Mucosa of stomach (tissue), 1 donor: ENCODE data around the gene TNFRSF1A.

ENCODE experiments used
- H3K27me3 ChIP-seq: one replicate; pipeline ENCODE4 v1.7.0; 2013; ENCODE audit warnings: mild to moderate bottlenecking, low read length; ENCODE audit not compliant: control insufficient read depth, insufficient read depth
- H3K36me3 ChIP-seq: one replicate; pipeline ENCODE4 v1.7.0; 2013; ENCODE audit warnings: low read length; ENCODE audit not compliant: control insufficient read depth, insufficient read depth
- H3K4me1 ChIP-seq: one replicate; pipeline ENCODE4 v1.7.0; 2013; ENCODE audit warnings: mild to moderate bottlenecking, low read length; ENCODE audit not compliant: control insufficient read depth, insufficient read depth
- H3K4me3 ChIP-seq: one replicate; pipeline ENCODE4 v1.7.0; 2013; ENCODE audit warnings: low read length
- H3K9ac ChIP-seq: one replicate; pipeline ENCODE4 v1.7.0; 2013; ENCODE audit warnings: mild to moderate bottlenecking, low read length, moderate library complexity
- H3K9me3 ChIP-seq: one replicate; pipeline ENCODE4 v1.7.0; 2013; ENCODE audit warnings: mild to moderate bottlenecking, low read length, moderate library complexity; ENCODE audit not compliant: control insufficient read depth
- donor health status: Pancreatic carcinoma.

Gene TNFRSF1A

DNA sequence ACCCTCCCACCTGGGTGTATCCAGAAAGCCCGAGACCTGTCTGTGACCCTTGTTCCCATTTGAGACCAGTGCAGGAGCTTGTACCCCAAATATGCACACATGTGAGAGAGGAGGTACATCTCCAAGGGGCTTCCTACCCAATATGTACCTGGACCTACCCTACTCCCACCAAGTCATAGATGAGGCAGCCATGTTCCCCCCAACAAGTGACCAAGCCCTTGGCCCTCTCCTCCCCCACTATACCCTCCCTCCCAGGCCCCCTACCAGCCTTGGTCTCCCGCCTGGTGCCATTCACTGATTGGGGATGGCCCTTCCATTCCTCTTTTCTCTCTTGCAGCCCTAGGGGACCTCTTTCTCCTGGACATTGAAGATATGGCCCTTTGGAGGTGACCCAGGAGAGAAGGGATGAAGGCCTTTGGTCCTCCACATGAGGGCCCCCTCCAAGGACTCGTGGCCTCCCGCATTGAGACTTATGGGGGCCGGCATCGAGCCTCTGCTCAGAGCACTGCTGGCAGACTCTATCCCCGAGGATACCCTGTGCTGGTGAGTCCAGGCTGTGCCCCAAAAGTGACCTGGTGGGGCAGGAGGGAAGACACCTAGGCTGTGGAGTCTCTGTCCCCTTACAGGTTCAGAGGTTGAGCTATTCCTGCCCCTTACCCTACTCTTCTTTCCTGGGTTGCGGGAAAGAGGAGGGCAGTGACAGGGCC is 29.9 kb downstream of the TNFRSF1A start:
- Histone ChIP-seq H3K9ac (peak overlapping the region; percentile 51), H3K9me3 (no peaks in the 10 kb centered on the region), H3K27me3 (no peaks in the 10 kb centered on the region), H3K4me1 (peaks cover 34% of the 10 kb centered on the region), H3K4me3 (no peak overlapping the region), H3K36me3 (no peaks in the 10 kb centered on the region)

DNA sequence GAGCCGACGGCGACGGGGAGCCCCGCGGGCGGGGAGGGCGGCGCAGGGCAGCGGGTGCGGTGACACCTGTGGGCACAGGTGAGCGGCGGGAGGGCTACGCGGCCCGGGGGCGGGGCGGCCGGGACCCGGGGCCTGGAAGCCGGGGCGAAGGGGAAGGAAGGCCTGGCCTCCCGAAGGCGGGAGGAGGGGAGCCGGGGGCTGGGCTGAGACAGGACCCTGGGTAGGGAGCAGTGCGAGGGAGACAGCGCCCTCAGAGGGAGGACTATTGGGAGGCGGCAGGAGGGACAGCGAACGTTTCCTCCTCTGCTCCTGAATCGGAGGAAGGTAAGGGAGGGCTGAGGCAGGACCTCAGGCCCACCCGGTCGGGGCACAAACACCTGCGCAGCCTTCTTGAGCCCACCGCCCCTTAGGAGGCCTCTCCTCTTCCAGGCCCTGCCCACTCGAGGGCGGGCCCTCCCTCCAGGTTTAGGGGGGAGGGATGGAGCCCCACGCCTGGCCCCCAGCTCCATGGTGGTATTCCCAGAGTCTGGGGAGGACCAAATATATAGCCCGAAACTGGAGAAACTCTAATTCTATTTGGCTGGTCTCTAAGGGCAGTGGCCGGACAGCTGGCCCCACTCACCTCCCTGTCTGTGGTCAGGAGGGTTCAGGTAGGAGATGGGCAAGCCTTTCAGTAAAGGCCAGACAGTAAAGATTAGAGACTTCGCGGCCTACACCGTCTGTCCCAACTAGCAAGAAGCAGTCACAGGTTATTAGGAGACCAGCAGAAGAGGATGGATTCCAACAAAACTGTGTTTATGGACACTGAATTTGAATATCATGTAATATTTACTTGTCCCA is 30.9 kb downstream of the TNFRSF1A start:
- Histone ChIP-seq H3K4me1 (peaks cover 32% of the 10 kb centered on the region), H3K36me3 (no peaks in the 10 kb centered on the region), H3K9me3 (no peaks in the 10 kb centered on the region), H3K4me3 (peak overlapping the region; percentile 38), H3K9ac (peak overlapping the region; percentile 87), H3K27me3 (no peaks in the 10 kb centered on the region)

DNA sequence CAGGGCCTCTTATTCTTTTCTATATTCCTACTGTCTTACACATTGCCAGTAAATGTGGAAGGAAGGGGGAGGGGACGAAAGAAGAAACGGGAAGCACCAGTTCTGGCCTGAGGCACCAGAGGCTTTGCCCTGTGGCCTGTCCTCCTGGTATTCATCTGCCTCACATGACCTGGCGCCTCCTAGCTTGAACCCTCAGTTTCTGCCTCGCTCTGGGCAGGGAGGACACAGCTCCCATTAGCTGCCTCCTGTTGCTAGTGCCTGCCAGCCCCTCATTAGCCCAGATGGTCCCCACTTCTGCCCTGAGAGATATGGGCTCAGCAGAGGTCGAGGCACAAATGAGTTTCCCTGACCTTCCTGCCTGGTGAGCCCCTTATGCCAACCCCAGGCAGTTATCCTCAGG is 34.3 kb downstream of the TNFRSF1A start:
- H3K4me1 ChIP-seq: peaks cover 19% of the 10 kb centered on the region
- no peaks in the 10 kb centered on the region for H3K36me3 ChIP-seq
- no peak overlapping the region for H3K4me3 ChIP-seq
- H3K27me3 ChIP-seq: no peaks in the 10 kb centered on the region
- no peaks in the 10 kb centered on the region for H3K9me3 ChIP-seq
- no peak overlapping the region for H3K9ac ChIP-seq

DNA sequence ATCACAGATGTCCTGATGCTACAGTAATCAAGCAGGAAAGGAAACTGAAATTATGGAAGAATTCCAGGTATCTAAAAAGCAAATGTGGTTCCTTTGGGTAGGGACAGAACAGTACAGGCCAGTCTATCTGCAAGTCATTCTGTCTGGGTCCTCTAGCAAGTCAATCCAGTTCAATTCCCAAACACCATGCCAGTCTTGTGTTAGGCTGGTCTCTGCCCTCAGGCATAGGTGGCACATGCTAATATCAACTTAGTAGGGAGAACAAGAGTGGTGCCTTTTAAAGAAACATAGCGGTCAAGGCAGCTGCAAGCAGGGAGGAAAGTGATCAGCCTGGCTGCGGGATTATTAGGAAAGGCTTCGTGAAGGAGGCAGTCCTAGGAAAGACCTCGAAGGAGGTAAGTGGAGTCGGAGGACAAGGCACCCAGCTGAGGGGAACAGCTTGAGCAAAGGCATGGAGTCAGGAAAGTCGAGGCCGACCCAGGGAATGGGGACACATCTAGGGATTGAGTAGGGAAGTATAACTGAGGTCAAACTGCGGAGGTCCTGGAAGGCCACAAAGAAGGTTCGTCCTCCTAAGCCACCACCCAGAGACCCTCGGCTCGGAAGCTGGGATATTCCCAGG is 35.2 kb downstream of the TNFRSF1A start:
- Histone ChIP-seq H3K27me3 (no peaks in the 10 kb centered on the region), H3K9ac (no peak overlapping the region), H3K4me3 (no peak overlapping the region), H3K4me1 (peaks cover 11% of the 10 kb centered on the region), H3K36me3 (no peaks in the 10 kb centered on the region), H3K9me3 (no peaks in the 10 kb centered on the region)

DNA sequence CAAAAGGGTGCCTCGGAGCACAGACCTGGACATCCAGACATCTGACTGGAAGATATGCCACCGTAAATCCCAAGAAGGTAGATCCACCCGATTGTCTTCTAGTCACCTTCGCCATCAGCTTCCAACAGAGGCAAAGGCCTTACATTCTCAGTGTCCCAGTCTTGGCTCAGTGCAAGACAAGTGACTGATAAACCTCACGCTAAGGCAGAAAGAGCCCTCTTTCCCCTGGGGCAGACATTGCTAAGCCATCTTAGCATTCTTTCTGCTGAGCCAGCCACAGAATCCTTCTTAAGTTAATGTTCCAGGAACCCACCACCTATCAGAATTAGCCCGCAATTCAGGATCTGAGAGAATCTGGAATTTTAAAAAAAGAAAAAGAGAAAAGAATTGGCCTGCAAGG is 35.7 kb downstream of the TNFRSF1A start:
- Histone ChIP-seq H3K36me3 (no peaks in the 10 kb centered on the region), H3K9ac (no peak overlapping the region), H3K4me3 (no peak overlapping the region), H3K27me3 (no peaks in the 10 kb centered on the region), H3K9me3 (no peaks in the 10 kb centered on the region), H3K4me1 (peaks cover 8% of the 10 kb centered on the region)

DNA sequence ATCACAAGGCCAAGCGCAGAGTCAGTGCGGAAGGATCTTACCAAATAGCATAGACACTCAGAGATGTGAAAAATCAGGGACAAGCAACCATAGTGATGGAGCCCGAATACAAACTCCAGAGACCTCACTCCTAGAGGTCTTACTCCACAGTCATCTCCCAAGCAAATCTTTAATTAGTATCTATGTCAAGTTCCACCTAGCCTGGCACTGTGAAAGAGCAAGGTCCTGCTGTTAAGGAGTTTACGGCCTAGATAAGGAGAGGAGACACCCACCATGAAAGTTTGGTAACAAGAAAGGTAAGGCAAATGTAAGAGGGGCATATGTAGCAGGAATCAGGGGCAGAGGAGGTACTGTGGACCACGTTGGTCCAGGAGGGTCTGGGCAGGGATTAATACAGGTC is 38.8 kb downstream of the TNFRSF1A start:
- Histone ChIP-seq H3K4me3 (no peak overlapping the region), H3K4me1 (peaks cover 5% of the 10 kb centered on the region), H3K9me3 (no peaks in the 10 kb centered on the region), H3K27me3 (no peaks in the 10 kb centered on the region), H3K36me3 (no peaks in the 10 kb centered on the region), H3K9ac (no peak overlapping the region)

DNA sequence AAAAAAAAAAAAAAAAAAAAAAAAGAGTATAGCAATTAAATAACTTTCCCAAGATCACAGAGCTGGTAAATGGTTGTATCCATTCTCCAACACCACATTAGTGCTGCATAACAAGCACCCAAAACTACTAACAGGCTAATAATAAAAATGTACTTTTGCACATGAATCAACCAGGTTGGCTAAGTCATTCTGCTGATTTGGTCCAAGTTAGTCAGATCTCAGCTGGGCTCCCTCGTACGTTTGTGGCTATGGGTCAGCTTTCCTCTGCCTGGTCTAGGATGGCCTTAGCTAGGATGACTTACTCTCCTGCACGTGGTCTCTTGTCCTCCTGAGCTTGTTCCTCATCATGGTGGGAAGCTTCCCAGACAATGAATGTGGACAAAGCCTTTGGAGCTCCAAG is 39.3 kb downstream of the TNFRSF1A start:
- no peaks in the 10 kb centered on the region for H3K9me3 ChIP-seq

DNA sequence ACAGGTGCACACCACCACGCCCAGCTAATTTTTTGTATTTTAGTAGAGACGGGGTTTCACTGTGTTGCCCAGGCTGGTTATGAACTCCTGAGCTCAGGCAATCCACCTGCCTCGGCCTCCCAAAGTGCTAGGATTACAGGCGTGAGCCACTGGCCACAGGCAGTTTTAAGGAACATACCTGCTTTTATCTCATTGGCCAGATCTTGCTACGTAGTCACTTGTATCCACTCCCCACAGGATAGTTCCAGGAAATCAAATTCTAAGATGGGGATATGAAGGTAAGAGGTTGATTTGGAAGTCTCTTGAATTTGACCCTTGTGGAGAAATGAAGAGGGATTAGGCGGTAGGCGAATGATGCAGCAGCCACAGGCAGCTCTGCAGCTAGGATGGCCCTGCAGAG is 40.2 kb downstream of the TNFRSF1A start:
- H3K9ac ChIP-seq: no peak overlapping the region
- H3K36me3 ChIP-seq: no peaks in the 10 kb centered on the region
- no peaks in the 10 kb centered on the region for H3K27me3 ChIP-seq
- no peaks in the 10 kb centered on the region for H3K9me3 ChIP-seq
- peaks cover 16% of the 10 kb centered on the region for H3K4me1 ChIP-seq
- H3K4me3 ChIP-seq: no peak overlapping the region

More for the DNA sequence above, 39.3 kb downstream of the TNFRSF1A start:
- Histone ChIP-seq H3K4me1 (peaks cover 9% of the 10 kb centered on the region), H3K4me3 (no peak overlapping the region), H3K27me3 (no peaks in the 10 kb centered on the region), H3K9ac (no peak overlapping the region), H3K36me3 (no peaks in the 10 kb centered on the region)

DNA sequence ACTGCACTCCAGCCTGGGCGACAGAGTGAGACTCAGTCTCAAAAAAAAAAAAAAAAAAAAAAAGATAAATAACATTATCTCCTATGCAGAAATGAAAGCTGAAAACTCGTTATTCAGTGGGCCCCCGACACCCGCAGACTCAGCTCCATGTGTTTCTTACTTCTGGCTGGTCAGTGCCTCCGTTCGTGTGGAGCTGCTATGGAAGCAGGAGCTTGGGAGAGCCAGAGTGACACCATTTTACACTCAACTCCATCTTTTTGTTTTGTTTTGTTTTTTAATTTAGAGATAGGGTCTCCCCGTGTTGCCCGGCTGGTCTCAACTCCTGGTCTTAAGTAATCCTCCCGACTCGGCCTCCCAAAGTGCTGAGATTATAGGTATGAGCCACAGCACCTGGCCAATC is 44.7 kb downstream of the TNFRSF1A start:
- H3K4me1 ChIP-seq: peaks cover 43% of the 10 kb centered on the region
- H3K9me3 ChIP-seq: no peaks in the 10 kb centered on the region
- H3K27me3 ChIP-seq: no peaks in the 10 kb centered on the region
- no peak overlapping the region for H3K4me3 ChIP-seq
- no peaks in the 10 kb centered on the region for H3K36me3 ChIP-seq
- no peak overlapping the region for H3K9ac ChIP-seq

DNA sequence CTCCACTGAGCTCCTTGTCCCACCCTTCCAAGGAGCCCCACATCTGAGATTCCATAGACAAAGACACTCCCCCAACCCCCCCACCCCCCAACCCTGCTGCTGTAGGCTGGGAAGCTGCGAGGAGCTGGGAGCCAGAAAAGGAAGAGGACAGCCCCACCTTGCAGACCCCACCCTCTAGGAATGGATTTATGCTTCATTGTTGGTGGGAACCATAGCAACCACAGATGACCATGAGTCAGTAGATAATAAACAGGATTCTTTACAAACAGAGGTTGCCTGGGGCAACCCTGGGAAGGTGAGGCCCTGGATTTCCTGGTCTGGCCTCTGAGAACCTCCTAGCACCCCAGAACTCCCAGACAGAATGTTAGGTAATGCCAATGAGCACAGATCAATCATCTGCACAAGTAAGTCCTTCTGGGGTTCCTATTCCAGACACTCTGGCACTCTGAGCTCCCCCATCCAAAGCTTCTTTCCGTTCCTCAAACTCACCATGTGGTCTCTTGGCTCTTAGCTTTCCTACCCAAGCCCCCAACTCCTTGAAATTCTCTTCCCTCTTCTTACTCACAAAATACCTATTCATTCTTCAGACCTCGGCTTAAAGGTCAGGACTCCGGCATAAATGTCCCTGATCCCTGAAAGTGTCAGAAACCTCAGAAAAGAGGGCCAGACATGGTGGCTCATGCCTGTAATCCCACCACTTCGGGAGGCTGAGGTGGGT is 46.6 kb downstream of the TNFRSF1A start:
- H3K9me3 ChIP-seq: no peaks in the 10 kb centered on the region
- H3K36me3 ChIP-seq: no peaks in the 10 kb centered on the region
- peak overlapping the region; percentile 77 for H3K9ac ChIP-seq
- H3K4me1 ChIP-seq: peaks cover 43% of the 10 kb centered on the region
- H3K27me3 ChIP-seq: no peaks in the 10 kb centered on the region
- H3K4me3 ChIP-seq: no peak overlapping the region

DNA sequence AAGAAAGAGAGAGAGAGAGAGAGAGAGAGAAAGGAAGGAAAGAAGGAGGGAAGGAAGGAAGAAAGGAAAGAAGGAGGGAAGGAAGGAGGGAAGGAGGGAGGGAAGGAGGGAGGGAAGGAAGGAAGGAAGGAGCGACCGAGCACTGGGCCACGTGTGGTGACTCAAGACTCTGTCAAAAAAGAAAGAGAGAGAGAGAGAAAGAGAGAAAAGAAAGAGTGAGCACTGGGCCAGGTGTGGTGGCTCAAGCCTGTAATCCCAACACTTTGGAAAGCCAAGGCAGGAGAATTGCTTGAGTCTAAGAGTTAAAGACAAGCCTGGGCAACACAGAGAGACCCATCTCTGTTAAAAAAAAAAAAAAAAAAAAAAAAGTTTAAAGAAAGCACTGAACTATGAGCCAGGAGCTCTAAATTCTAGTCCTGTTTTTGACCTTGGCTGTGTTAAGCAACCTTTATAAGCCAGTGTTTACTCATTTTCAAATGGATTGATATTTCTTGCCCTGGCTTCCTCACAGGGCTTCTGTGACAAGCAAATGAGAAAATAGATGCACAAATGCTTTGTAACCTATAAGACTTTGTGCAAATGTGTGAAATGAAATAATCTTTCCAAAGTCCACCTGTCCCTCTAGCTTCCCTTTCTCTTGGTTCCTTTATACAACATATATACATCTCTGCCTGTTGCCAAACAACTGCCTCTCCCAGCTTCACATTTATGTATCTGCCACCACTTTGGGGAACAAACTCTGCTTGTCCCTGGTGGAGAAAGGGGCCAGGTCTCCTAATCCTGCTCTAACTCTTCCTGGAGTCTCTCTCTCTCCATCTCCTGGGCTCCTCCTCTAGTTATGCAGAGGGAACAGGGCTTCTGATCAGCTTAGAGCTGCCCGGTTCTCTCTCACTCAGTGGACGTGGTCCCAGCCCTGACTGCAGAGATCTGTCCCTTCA is 47.5 kb downstream of the TNFRSF1A start:
- Histone ChIP-seq H3K4me1 (peaks cover 41% of the 10 kb centered on the region), H3K4me3 (no peak overlapping the region), H3K27me3 (no peaks in the 10 kb centered on the region), H3K9me3 (no peaks in the 10 kb centered on the region), H3K36me3 (no peaks in the 10 kb centered on the region), H3K9ac (peak overlapping the region; percentile 77)
